D721Med (cell line): Measurements from ENCODE around the gene DRAM1.

ENCODE experiments used
- DNase-seq: peaks from one replicate; pipeline ENCODE4 v3.0.0; 2011; ENCODE audit warnings: low spot score; ENCODE audit not compliant: insufficient read length
- FAIRE-seq: peaks from 2 replicates; lab custom pipeline; 2011; peaks lifted over from hg19 to GRCh38; lab: Jason Lieb, UNC
- TF ChIP-seq, protein P1 (sequence below): IDR thresholded peaks from 2 replicates; pipeline ENCODE4 v1.5.1; 2012; ENCODE audit warnings: mild to moderate bottlenecking, control low read depth; ENCODE audit not compliant: insufficient read depth; ENCODE audit errors: missing control alignments

The DRAM1 gene

DNA sequence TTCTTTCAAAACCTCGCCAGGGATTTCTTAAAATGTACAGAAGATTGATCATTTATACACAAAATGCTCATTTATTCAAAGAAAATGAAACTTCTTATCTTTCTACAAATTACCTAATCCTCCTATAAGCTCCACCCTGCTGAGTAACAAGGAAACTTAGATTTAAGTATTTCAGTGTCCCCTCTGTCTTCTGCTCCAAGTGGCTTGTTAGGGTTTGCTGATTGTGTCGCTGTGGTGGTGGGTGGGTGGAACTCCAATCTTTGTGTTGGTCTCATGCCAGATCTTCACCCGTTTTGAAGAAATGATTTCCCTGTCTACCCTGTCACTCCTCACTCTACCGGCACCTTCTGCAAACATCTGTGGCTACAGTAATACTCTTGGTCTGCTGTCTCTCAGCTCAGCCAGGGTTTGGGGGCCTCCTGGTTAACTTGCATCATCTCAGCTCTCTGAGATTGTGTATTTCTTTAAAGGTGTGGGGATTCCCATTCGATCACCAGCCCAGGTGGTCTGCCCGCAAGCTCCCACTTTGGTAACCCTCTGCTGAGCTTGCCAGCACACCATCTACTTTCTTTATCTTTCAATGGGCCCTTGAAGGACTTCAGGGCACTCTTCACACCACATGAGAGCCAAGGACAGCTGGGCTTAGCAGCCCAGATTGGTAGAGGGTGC is 73.8 kb downstream of the DRAM1 start:
- DNase-seq (no peak), FAIRE-seq (no peak)
- TF ChIP-seq, protein P1, sequence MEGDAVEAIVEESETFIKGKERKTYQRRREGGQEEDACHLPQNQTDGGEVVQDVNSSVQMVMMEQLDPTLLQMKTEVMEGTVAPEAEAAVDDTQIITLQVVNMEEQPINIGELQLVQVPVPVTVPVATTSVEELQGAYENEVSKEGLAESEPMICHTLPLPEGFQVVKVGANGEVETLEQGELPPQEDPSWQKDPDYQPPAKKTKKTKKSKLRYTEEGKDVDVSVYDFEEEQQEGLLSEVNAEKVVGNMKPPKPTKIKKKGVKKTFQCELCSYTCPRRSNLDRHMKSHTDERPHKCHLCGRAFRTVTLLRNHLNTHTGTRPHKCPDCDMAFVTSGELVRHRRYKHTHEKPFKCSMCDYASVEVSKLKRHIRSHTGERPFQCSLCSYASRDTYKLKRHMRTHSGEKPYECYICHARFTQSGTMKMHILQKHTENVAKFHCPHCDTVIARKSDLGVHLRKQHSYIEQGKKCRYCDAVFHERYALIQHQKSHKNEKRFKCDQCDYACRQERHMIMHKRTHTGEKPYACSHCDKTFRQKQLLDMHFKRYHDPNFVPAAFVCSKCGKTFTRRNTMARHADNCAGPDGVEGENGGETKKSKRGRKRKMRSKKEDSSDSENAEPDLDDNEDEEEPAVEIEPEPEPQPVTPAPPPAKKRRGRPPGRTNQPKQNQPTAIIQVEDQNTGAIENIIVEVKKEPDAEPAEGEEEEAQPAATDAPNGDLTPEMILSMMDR = no peak

DNA sequence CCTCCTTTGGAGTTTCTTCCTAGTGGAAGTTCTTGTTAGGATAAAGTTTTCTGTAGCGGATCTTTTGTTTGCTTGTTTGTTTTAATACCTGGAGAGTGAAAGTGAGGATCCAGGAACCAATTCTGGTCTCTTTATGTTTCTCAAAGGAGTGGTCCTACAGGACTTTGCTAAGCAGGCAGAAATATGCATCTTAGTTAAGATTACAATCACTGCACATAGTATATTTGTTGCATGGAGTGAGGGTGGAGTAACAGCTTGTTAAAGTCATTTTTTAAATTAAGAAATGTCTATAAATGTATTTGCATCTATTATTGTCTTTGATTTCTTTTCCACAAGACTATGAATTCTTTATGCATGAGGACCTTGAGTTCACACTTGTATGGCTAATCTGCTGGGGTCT is 76.7 kb downstream of the DRAM1 start:
- DNase-seq (no peak), FAIRE-seq (no peak)
- TF ChIP-seq, protein P1 = no peak

DNA sequence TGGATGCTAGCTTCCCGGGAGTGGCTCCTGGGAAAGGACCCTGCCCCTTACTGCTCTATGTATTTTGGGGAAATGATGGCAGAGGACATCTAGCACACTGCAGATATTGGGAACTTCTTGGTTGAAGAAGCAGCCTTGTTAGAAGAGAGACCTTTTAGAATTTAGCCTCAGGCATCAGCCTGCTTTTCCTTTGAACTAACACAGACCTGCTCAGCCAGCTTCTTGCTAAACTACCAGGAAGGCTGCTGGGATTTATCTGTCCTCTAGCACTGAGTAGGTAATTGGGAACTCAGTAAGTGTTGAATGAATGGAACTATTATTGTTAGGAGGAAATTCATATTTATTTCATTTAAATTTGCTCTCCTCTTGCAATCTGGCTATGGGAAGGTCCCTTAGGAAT is 77.3 kb downstream of the DRAM1 start:
- DNase-seq (no peak), FAIRE-seq (no peak)
- TF ChIP-seq, protein P1 = no peak

DNA sequence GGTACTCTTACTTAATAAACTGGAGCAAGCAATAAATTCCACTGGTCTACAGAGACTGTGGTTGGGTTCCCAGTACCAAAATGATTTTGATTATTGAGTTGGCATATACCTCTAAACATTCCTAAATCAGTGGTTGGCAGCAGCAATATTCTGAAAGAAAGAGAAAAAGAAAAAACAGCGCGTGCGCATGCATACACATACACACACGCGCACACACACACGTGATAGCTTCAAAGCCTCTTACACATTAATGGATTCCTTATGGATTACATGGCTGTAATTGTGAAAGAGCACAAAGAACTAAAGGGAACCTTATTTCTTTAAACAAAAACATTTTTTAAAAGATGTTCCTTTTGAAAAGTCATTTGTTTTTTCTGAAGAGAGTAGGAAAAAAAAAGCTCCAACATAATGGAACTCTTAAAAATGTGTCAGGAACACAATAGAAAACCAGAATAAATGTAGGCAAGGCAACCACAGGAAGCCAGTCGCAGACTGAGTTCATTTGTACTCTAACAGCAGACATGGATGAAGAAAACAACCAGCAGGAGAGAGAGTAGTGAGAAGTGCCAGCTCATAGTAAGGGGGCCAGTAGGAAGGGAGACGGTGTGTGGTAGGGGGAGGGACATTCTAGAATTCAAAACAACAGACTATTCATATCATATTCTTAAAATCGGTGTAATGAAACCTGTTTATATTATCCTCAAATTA is 80.0 kb downstream of the DRAM1 start:
- TF ChIP-seq, protein P1 = no peak
- no peak for FAIRE-seq

DNA sequence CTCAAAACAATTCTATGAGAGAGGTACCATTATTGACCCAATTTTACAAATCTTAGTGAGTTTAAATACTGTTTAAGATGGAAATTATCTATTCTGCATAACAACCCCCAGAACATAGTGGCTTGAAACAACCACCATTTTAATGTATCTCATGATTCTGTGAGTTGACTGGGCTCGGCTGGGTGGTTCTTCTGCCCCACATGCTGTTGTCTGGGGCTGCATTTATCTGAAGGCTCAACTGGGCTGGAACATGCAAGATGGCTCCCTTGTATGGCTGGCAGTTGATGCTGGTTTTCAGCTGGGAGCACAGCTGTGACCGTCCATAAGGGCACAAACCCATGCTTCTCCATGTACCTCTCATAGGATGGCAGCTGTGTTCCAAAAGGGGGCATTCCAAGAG is 82.2 kb downstream of the DRAM1 start:
- FAIRE-seq = no peak
- DNase-seq = no peak
- TF ChIP-seq, protein P1 = no peak

More for the DNA sequence above, 80.0 kb downstream of the DRAM1 start:
- no peak for DNase-seq

DNA sequence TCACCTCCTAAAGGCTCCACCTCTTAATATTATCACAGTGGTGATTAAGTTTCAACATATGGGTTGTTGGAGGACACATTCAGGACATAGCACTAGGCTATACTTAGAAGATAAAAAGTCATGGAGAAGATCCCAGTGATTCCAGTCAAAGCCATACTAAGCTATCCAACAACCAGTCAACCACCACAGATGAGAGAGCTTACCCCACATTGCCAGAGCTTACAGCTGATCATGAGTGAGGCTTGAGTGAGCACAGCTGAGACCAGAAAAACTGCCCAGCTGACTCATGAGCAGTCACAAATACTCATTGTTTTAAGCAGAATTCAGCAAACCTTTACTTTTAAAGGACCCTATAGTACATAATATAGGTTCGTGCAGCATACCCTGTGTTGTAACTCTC is 85.1 kb downstream of the DRAM1 start:
- no peak for DNase-seq
- TF ChIP-seq, protein P1 = no peak
- no peak for FAIRE-seq

DNA sequence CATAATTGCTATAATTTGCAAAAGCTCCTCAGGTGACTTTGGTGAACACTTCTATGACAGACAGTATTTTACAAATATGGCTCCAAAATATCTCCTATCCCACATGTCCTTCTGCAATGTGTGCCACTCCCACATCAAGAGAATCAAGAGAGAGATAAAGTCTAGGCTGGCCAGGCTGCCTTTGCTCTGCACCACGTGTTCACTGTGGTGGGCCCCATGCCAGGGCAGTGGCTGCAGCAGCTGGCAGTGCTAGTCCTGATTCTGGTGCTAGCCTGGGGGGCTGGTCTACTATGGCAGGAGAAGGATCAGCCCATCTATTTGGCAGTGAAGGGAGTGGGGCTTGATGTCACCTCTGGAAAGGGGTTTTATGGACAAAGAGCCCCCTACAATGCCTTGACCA is 86.3 kb downstream of the DRAM1 start:
- TF ChIP-seq, protein P1 = no peak
- no peak for DNase-seq
- no peak for FAIRE-seq
